NK-92 (cell line): ENCODE data around the gene TAAR9.
"Not testable (repeated sequence)": the region's sequence is repeated elsewhere in the genome, so short reads cannot be mapped to it uniquely, and the experiment has no call there.

Experiments
- DNase-seq: peaks from one replicate; lab custom pipeline; 2025; ENCODE audit not compliant: unreplicated experiment; lab: John Stamatoyannopoulos, UW

TAAR9 gene

DNA sequence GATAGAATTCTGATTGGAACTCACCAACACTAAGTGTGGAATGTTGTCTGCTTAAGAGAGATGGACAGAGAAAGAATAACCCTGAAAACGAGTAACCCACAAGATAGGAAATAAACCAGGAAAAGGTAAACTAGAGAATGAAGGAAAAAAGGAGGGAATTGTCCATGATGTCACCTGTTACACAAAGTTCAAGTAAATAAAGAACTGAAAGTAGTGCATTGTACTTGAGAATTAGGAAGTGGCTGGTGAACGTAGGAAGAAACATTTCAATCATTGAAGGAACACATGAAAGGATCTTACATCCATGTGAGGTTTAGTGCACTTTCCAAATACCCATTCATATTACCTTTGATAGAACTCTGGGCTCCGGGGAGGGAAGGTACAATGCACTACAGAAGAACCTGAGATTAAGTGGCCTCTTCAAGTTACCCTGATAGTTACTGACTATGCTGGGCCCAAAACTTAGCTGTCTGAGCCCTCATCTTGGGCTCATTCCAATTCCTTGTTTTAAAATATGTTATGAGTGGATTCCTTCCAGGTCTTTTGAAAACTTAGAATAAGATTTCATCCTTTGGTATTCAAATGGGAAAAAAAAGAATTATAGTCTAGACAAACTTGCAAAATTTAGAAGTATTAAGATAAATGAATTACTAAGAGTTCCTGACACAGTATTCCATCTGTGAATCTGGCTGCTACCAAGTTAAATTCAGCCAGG lies 24.1 kb upstream of the TAAR9 start:
- no peak for DNase-seq

GRCh38 chr6:132515386-132515785 lies 22.7 kb upstream of the TAAR9 start:
- DNase-seq, result no peak

DNA sequence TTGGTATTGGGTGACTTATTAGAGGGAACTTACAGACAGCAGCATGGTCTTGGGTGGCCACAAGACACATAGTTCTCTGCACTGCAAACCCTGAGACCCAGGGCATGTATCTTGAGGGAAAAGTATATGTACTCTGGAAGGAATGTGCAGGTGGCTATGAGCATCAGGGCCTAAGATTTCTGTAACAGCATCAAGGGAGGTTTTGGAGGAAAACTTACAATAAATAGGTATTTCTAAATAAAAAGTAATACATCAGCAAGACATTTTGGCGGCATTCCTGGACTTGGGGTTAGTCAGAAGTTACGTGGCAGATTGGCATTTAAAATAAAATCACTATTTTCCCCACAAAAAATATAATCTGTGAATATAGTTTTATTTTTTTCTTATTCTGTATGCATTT lies 17.1 kb upstream of the TAAR9 start:
- no peak for DNase-seq

GRCh38 chr6:132524646-132525045 lies 13.4 kb upstream of the TAAR9 start:
- DNase-seq, result no peak

DNA sequence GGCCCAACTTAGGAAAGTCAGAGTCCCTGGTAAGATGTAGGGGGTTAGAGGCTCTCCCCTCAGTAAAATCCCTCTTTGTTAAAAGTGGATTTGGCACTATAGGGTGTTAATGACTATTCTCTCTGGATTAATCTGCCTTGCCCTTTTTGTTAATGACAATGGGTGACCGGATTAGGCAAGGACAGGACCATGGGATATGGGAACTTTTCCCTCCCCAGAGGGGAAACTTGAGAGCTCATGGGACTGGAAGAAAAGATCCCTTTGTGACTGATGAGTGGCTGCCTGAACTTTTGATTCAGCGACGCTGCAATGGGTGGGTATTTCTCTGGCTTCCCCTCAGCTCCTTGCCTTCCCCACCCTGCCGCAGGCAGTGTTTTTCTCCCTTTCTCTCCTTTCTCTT lies 12.2 kb upstream of the TAAR9 start:
- no peak for DNase-seq

DNA sequence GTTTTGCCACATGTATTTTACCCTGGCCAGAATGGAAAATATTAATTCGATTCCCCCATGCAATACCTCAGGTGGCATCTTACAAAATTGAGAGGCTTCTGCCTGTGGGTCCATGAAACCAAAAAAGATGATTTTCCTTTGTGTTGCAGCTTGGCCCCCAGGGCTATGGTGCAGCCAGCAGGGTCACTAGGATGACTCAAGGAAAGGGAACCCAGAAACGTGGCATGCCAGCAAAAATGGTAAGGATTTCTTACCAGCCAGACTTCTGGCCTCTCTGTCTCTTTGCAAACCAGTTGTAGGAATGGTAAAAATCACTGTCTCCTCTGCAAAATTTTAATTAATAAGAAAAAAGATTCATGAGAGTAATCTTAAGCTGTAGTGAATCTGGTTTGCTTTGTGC lies 11.6 kb upstream of the TAAR9 start:
- no peak for DNase-seq

- DNase-seq, result no peak
Measured at GRCh38 chr6:132527791-132528190, 10.3 kb upstream of the TAAR9 start.

DNA sequence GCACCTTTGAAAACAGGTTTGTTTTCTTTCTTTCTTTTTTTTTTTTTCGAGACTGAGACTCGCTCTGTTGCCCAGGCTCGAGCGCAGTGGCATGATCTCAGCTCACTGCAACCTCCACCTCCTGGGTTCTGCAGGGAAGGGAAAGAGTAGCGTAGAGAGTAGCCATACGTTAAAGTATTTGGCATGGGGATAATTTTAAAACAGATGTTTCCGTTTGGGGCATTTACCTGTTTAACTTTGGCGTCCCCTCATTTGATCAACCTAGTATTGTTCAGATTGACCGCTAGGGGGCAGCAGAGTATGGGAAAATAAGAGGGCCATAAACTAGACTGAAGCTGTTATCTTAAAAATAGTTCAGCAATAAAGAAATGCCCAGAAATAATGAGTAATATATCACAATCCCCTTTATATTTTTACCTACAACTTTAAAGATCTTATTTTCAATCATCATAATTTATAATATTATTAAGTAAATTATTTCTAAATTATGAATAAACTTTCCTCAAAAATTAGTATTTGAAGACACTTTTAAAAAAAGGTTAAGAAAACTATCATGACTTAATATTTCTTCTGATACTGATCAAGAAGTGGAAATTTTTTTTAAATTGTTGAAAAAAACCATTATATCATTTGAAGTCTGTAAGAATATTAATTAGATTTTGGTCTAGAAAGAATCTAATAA lies 7.6 kb upstream of the TAAR9 start:
- no peak for DNase-seq

DNA sequence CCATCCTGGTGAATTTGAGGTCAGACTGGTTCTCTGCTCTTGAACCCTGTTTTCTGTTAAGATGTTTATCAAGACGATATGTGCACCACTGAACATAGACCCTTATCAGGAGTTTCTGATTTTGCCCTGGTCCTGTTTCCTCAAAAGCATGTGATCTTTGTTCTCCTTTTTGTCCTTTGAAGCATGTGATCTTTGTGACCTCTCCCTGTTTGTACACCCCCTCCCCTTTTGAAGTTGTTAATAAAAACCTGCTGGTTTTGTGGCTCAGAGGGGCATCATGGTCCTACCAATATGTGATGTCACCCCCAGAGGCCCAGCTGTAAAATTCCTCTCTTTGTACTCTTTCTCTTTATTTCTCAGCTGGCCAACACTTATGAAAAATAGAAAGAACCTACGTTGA lies 3.5 kb upstream of the TAAR9 start:
- DNase-seq, result not testable (repeated sequence)

DNA sequence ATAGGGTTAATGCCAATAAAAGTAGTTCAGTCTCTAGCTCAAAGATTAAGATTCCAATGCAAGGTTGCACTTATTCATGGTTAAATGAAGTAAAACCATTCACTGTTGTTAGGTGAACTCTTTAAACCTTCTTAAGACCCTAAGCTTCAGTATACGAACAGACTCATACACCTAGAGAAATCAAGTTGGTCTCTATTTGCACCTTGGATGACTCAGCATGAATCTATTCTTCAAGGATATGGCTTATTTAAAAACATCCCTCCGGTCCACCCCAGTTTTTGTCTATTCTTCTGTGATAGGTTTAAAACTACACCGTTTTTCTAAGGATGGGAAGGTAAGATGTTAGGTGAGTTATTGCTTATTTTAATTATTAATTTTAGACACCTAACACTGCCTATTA lies 932 bp upstream of the TAAR9 start:
- no peak for DNase-seq

GRCh38 chr6:132544826-132545225 lies 6.7 kb downstream of the TAAR9 start:
- DNase-seq, result no peak

- no peak for DNase-seq
Measured at GRCh38 chr6:132548746-132549463, 10.8 kb downstream of the TAAR9 start.

DNA sequence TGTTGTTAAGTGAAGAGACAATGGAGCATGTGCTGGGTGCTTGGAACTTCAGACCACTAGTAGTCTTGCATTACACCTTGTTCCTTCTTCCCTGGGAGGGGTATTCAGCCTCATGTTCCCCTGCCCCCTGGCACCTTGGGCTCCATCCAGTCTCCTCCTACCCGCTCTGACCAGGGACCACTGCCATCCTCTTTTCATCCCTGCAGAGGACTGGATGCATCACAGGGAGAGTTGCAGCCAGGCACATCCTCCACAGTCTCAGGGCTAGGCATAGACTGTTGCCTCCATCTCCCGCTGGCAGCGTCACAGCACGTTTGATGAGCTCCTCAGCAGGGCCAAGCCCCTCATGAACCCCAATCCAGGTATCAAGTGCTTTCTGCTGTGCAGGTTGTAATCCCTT lies 13.1 kb downstream of the TAAR9 start:
- DNase-seq, result no peak

- no peak for DNase-seq
Measured at GRCh38 chr6:132552372-132552771, 14.3 kb downstream of the TAAR9 start, which contains the start of gene TAAR8. Gene TAAR8 (plus strand): TSS chr6:132552672. CDS start chr6:132552693, 21 bp downstream.

- DNase-seq, result not testable (repeated sequence)
Measured at GRCh38 chr6:132560087-132560486, 22.0 kb downstream of the TAAR9 start.

DNA sequence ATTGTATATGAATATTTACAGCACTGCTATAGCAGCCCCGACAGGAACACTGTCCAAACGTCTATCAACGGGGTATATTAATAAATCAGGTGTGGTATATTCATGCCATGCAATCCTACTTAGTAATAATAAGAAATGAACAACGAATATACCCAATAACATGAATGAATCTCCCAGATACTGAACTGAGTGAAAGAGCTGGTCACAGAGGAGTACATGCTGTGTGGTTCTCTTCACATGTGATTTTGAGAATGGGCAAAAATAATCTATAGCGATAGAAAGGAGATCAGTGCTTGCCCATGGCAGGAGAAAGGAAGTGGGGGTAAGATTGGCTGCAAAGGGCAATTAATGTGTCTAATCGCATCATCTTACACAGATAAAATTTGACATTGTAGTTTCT lies 28.3 kb downstream of the TAAR9 start:
- no peak for DNase-seq

- no peak for DNase-seq
Measured at GRCh38 chr6:132567566-132567965, 29.5 kb downstream of the TAAR9 start.

DNA sequence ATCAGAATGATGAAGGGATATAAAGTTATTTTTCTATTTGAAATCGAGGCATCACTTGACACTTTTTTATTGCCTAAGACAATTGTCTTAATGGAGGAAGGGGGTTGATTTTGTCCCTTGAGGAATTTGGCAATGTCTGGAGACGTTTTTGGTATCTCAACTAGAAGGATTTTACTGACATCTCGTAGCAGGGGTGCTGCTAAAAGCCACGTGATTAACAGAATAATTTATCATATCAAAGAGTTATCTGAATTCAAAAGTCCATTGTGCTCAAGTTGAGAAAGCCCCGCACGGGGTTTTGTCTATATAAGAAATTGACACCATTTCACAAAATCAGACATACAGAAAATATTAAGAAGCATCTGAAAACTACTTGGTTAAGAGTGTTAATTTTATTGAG lies 30.5 kb downstream of the TAAR9 start:
- DNase-seq, result no peak

DNA sequence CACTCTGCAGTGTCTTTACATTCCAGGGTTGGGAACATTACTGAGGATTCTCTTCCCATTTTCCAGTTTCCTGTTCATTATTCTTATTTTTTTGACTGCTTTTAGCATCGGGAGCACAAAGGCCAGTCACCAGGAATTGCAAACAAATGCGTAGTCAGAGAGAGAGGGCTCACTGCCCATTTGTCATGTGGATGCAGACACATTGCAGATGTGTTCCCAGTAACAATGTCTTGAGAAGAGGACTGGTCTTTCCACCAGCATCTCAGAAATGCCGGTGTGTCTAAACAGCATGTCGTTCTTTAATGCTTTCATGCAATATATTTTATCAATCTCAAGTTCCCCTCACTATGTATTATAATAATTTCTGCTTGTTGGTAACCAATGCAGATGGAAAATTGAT lies 31.1 kb downstream of the TAAR9 start:
- no peak for DNase-seq

DNA sequence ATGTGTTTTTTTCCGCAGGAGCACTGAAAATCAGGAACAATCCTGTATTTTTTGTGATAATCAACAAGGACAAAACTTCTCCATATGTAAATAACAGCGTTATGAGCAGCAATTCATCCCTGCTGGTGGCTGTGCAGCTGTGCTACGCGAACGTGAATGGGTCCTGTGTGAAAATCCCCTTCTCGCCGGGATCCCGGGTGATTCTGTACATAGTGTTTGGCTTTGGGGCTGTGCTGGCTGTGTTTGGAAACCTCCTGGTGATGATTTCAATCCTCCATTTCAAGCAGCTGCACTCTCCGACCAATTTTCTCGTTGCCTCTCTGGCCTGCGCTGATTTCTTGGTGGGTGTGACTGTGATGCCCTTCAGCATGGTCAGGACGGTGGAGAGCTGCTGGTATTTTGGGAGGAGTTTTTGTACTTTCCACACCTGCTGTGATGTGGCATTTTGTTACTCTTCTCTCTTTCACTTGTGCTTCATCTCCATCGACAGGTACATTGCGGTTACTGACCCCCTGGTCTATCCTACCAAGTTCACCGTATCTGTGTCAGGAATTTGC lies 32.2 kb downstream of the TAAR9 start, which contains the start of gene TAAR6:
Gene TAAR6, plus strand, starts transcription at position 102 of the 557 bp plus-strand sequence. Its CDS starts 0 bp downstream, at position 102.
- DNase-seq, result no peak

GRCh38 chr6:132571774-132572173 lies 33.7 kb downstream of the TAAR9 start:
- no peak for DNase-seq

GRCh38 chr6:132584698-132585097 lies 46.6 kb downstream of the TAAR9 start:
- DNase-seq, result no peak
